ENCODE results near the gene STARD5. TPM values are rescaled to one million over a fixed set of nuclear protein-coding genes. Genes with fewer than 3 reads are reported as not detected.

Gene STARD5
- total RNA-seq, 2 experiments from 2014 or later = 6.5 to 20.3 TPM

GRCh38 chr15:81282606-81282895, 41.4 kb downstream of the STARD5 start:
- no TSS peak for BruUV-seq (replicated peaks)
- no peak overlapping the region for H2AFZ ChIP-seq (ENCODE audit: low read length)
- CTCF ChIA-PET (ENCODE audit: unreplicated experiment) = interaction anchor here (1.0 kb wide), 1 partner anchor 9 kb away, joined by 4 read pairs; no protein-coding TSS in a partner anchor
- no peak for DNase-seq (ENCODE audit: low spot score)
- no peaks in the 10 kb centered on the region for H3K9me2 ChIP-seq (ENCODE audit: insufficient read depth, low read length)
- H3K79me2 ChIP-seq (ENCODE audit: insufficient read depth, low read depth, low read length) = no peaks in the 10 kb centered on the region
- H3K4me1 ChIP-seq (ENCODE audit: insufficient read depth, low read length, poor library complexity, severe bottlenecking) = peaks cover 40% of the 10 kb centered on the region
- peaks cover 7% of the 10 kb centered on the region for H3K9me3 ChIP-seq (ENCODE audit: low read length)
- intact Hi-C loops (cut with micrococcal nuclease; ENCODE audit: unreplicated experiment) = no loop called here
- H3K27ac ChIP-seq (ENCODE audit: low read depth, low read length, poor library complexity, severe bottlenecking) = no peak overlapping the region
- no peaks in the 10 kb centered on the region for H4K20me1 ChIP-seq (ENCODE audit: insufficient read depth, low read length)
- H3K36me3 ChIP-seq (ENCODE audit: insufficient read depth, low read length) = no peaks in the 10 kb centered on the region; the same call in 1 of the 2 replicates
- POLR2A ChIA-PET = interaction anchor here (1.4 to 2.0 kb wide), 3 partner anchors 14 to 37 kb away, joined by 4 to 5 read pairs (median 5); no protein-coding TSS in a partner anchor
- TF ChIP-seq, protein P1, sequence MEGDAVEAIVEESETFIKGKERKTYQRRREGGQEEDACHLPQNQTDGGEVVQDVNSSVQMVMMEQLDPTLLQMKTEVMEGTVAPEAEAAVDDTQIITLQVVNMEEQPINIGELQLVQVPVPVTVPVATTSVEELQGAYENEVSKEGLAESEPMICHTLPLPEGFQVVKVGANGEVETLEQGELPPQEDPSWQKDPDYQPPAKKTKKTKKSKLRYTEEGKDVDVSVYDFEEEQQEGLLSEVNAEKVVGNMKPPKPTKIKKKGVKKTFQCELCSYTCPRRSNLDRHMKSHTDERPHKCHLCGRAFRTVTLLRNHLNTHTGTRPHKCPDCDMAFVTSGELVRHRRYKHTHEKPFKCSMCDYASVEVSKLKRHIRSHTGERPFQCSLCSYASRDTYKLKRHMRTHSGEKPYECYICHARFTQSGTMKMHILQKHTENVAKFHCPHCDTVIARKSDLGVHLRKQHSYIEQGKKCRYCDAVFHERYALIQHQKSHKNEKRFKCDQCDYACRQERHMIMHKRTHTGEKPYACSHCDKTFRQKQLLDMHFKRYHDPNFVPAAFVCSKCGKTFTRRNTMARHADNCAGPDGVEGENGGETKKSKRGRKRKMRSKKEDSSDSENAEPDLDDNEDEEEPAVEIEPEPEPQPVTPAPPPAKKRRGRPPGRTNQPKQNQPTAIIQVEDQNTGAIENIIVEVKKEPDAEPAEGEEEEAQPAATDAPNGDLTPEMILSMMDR (conservative IDR thresholded peaks at IDR 0.05; ENCODE audit: low read length) = no peak
- no peak for TF ChIP-seq EZH2phosphoT487 (IDR thresholded peaks at IDR 0.05; ENCODE audit: borderline replicate concordance, low read depth, low read length)
- no peak overlapping the region for H3K4me3 ChIP-seq (ENCODE audit: low read depth, low read length, poor library complexity, severe bottlenecking)
- no peak overlapping the region for H3K4me2 ChIP-seq (ENCODE audit: low read length)

DNA sequence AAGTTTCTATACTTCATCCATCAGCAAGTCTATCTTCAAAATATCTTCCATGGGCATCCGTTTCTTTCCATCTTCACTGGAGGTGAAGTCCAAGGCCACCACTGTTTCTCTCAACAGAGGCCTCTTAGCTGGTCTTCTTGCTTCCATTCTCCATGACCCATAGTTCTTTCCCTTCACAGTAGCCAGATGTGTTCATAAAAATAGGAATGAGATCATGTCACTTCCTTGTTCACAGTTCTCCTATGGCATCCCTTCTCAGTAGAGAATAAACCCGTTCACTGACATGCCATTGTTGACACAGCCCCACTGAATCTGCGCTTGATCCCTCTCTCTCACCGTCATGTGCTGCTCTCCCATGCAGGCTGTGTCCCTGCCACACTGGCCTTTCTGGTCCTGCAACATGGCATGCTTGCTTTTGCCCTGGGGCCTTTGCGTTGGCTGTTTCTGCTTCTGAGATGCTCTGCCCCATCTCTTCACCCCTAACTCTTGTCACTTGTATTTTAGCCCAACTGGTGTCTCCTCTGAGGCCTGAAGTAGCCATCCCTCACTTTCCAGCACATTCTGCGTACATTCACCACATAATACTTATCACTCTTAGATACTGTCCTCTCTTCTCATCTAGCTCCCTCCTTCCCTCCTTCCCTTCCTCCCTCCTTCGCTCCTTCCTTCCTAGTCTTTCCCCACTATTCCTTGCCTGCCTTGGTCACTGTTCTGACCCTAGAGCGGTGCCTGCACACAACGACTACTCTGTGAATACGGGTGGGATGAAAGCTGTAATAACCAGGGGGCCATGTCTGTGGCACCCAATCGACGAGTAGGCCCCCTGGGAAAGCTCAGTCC, 42.0 kb downstream of the STARD5 start:
- no peak overlapping the region for H2AFZ ChIP-seq (ENCODE audit: low read length)
- H3K79me2 ChIP-seq (ENCODE audit: insufficient read depth, low read depth, low read length) = no peaks in the 10 kb centered on the region
- H3K4me1 ChIP-seq (ENCODE audit: insufficient read depth, low read length, poor library complexity, severe bottlenecking) = peaks cover 35% of the 10 kb centered on the region
- no peak overlapping the region for H3K4me2 ChIP-seq (ENCODE audit: low read length)
- ChIA-PET CTCF (ENCODE audit: unreplicated experiment) (no interaction called here), POLR2A (interaction anchor here (1.5 to 2.0 kb wide), 2 partner anchors 21 to 37 kb away, joined by 5 read pairs; no protein-coding TSS in a partner anchor)
- H3K27ac ChIP-seq (ENCODE audit: low read depth, low read length, poor library complexity, severe bottlenecking) = no peak overlapping the region
- BruUV-seq (replicated peaks) = no TSS peak
- H3K36me3 ChIP-seq (ENCODE audit: insufficient read depth, low read length) = no peaks in the 10 kb centered on the region; the same call in 1 of the 2 replicates
- DNase-seq (ENCODE audit: low spot score) = no peak
- no peak overlapping the region for H3K4me3 ChIP-seq (ENCODE audit: low read depth, low read length, poor library complexity, severe bottlenecking)
- peaks cover 13% of the 10 kb centered on the region for H3K9me3 ChIP-seq (ENCODE audit: low read length)
- no peaks in the 10 kb centered on the region for H3K9me2 ChIP-seq (ENCODE audit: insufficient read depth, low read length)
- H4K20me1 ChIP-seq (ENCODE audit: insufficient read depth, low read length) = no peaks in the 10 kb centered on the region
- intact Hi-C loops (cut with micrococcal nuclease; ENCODE audit: unreplicated experiment) = no loop called here
- TF ChIP-seq, protein P1 (conservative IDR thresholded peaks at IDR 0.05; ENCODE audit: low read length) = no peak
- TF ChIP-seq EZH2phosphoT487 (IDR thresholded peaks at IDR 0.05; ENCODE audit: borderline replicate concordance, low read depth, low read length) = no peak

- no peak overlapping the region for H3K4me2 ChIP-seq (ENCODE audit: low read length)
- H4K20me1 ChIP-seq (ENCODE audit: insufficient read depth, low read length) = no peaks in the 10 kb centered on the region
- H3K4me3 ChIP-seq (ENCODE audit: low read depth, low read length, poor library complexity, severe bottlenecking) = no peak overlapping the region
- no peaks in the 10 kb centered on the region for H3K9me2 ChIP-seq (ENCODE audit: insufficient read depth, low read length)
- POLR2A ChIA-PET = interaction anchor here (1.5 kb wide), 1 partner anchor 21 kb away, joined by 5 read pairs; no protein-coding TSS in a partner anchor
- intact Hi-C loops (cut with micrococcal nuclease; ENCODE audit: unreplicated experiment) = no loop called here
- BruUV-seq (replicated peaks) = no TSS peak
- CTCF ChIA-PET (ENCODE audit: unreplicated experiment) = no interaction called here
- H3K9me3 ChIP-seq (ENCODE audit: low read length) = peaks cover 19% of the 10 kb centered on the region
- H2AFZ ChIP-seq (ENCODE audit: low read length) = no peak overlapping the region
- DNase-seq (ENCODE audit: low spot score) = no peak
- H3K36me3 ChIP-seq (ENCODE audit: insufficient read depth, low read length) = peaks cover 2% of the 10 kb centered on the region; the same call in 1 of the 2 replicates
- H3K79me2 ChIP-seq (ENCODE audit: insufficient read depth, low read depth, low read length) = no peaks in the 10 kb centered on the region
- peaks cover 29% of the 10 kb centered on the region for H3K4me1 ChIP-seq (ENCODE audit: insufficient read depth, low read length, poor library complexity, severe bottlenecking)
- TF ChIP-seq, protein P1 (conservative IDR thresholded peaks at IDR 0.05; ENCODE audit: low read length) = no peak
- no peak for TF ChIP-seq EZH2phosphoT487 (IDR thresholded peaks at IDR 0.05; ENCODE audit: borderline replicate concordance, low read depth, low read length)
- H3K27ac ChIP-seq (ENCODE audit: low read depth, low read length, poor library complexity, severe bottlenecking) = no peak overlapping the region
These were observed 42.5 kb downstream of the STARD5 start for GRCh38 chr15:81281456-81281735.
